Stimulated activated CD4-positive, alpha-beta T cell treated with anti-CD3 and anti-CD28 coated beads, Interleukin-2, amount 100 ng/mL, for 4 hours (primary cell): ENCODE data around the gene HOXB3.
A peak's percentile ranks its signal among the peaks of the same experiment; 100 is the strongest.

ENCODE experiments used
- DNase-seq: peaks from one replicate; pipeline ENCODE4 v3.0.0-alpha.2; 2020; ENCODE audit warnings: low read depth

The HOXB3 gene

DNA sequence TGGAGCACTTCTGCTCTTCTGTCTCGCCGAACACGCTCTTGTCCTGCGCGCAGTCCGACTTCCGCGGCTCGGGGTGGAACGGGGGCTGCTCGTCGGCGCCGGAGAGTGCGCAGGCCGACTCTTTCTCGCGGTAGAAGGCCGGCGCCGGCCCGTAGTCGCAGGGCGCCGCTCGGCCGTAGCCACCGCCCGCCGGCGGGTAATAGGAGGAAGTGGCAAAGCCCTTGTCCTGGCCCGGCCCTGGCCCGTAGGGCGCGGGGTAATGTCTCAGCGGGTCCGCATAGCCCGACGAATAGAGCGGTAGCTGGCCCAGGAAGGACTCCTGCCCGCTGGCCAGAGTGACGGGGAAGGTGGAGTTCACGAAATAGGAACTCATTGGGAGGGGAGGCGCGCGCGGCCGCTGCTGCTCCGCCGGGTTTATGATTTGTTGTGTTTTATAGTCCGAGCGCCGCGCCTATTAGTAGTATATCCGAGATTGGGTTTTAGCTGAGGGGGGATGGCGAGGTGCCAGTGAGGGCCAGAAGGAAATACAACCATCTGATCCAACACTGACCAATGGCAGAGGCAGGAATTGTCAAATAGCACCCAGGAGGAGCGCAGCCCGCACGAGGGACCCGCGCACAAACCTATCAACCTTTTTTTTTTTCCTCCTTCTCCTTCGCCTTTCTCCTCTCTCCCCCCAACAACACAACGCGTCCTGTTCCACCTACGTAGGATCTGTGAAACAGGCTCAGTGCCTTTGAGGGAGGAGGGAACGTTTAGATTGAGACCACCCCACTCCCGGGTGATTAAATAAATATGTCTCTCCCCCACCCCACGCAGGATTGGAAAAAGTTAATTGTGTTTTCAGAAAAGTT, 8.0 kb upstream of the HOXB3 start:
- DNase-seq = no peak

GRCh38 chr17:48597528-48597777, 7.4 kb upstream of the HOXB3 start:
- DNase-seq = no peak

DNA sequence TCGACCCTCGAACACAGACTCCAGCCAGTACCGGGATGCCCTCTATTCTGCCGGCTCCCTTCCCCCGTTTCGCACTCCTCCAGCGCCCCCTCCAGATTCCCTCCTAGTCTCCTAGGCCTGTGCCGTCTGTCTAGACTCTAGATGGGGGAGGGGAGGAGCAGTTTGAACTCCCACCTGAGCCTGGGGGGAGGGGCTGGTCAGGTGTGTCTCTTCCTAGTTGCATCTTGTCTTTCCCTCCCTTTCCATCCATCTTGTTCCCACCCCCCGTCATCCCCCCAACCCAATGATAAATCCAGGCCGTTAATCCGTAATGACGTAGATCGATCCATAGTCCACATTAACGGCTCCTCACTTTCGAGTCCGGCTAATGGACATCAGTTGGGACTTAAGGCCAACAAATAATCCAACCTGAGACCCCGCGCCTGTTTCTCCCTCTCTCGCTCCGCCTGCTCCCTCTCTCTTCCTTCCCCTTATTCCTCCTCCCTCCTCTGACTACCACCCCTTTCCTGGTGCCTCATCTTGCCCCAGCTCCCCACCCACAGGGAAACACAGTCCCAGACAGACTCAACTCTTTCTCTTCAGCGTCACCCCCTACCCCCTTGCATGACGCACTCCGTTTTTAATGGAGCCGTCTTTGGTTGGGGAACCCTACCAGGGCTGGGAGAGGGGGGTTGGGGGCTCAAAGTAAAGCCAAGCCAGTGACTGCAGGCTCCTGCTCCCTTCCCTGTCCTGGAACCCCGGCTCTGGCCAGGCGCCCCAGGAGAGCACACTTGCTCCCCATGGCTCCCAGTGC, 6.9 kb upstream of the HOXB3 start:
- DNase-seq = no peak

DNA sequence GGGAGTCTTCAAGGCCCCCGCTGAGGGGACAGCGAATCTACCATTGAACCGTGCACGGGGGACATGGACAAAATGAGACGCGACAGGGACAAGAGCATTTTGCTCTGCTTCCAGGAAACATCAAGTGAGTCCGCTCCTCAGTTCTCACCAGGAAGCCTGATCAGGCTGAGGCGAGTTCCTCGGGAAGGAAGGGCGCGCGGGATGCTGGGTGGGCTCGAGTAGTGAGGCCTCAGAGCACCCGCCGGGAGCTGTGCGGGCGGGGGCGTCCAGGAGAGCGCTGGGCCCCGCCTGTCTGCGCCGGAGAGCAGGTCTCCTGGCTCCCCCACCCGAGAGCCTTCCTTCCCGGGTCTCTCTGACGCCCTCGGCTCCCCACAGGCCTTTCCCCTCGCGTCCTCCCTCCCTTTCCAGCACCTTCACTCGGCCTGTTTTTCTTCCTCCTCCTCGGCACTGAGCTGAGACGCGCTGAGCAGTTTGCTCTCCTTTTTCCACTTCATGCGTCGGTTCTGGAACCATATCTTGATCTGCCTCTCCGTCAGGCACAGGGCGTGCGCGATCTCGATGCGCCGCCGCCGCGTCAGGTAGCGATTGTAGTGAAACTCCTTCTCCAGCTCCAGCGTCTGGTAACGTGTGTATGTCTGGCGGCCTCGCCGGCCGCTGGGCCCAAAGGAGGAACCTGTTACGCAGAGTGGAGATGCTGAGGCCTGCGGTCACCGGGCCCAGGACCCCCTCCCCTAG, 6.1 kb upstream of the HOXB3 start:
- DNase-seq = no peak

- no peak for DNase-seq
Measured at GRCh38 chr17:48595278-48595999, 5.4 kb upstream of the HOXB3 start.

DNA sequence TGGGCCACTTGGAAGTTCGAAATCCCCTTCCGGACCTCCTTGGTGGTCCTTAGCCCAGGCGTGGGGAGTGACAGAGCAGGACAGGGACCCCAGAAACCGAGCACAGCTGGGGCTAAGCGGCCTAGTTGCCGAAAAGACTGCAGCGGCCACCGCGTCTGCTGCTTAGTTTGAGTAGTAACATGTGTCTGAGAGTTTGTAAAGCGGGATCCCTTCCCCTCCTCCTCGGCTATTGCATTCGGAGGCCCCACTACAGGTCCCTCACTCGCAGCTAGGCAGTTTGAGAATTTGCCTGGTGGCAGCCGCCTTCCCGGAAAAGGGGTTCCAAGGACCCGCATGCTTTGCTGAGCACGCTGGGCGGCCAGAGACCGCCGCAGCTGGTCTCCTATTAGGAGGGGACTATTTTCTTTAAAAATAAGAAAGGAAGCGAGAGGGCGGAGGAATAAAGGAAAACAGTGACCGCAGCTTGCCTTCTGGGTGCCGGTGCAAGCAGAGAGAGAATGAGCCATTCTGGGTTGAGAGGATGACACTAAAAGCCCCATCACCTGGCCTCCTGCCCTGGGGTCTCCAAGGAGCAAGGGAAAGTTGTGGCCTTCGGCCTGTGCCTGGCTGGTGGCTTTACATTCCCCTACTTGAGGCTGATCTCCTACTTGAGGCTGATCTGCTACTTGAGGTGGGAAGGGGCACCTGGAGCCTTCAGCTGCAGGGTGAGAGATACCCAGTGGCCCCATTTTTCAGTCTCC, 4.7 kb upstream of the HOXB3 start:
- DNase-seq = no peak

DNA sequence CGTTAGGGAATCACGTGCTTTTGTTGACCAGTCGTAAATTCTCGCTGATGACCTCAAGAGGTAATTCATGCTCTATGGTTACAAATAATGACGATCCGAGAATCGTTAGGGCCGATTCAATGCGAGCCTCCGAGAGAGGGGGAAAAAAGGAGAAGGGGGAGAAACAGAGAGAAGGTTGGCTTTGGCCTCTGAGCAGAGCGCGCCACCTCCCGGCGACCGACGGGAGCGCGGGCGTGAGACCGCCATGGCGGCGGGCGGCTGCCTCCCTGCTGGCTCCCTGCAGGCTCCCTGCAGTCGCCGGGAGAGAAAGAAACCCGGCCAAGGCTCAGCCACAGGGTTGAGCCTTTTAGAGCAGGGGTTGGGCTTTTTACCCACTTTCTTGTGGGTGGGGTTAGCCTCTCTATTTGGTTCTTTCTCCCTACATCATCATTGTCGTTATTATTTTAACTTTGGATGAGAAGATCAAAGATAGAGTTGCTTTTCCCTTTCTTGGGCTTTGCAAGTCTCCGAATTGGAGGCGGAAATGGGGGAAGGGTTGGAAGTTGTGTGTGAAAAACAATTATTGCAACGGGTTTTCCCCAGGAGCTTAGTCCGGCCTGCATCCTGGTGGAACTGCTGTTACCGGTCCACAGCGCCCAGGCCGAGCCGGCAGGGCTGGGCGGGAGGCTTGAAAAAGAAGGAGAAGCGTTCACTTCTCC, 3.9 kb upstream of the HOXB3 start:
- peak; percentile 67 for DNase-seq

GRCh38 chr17:48593126-48593829, 3.2 kb upstream of the HOXB3 start, which contains the start of gene HOXB5:
TSS of gene HOXB5 (minus strand) at chr17:48593779. CDS start at chr17:48593682, 97 bp downstream.
- DNase-seq = no peak

DNA sequence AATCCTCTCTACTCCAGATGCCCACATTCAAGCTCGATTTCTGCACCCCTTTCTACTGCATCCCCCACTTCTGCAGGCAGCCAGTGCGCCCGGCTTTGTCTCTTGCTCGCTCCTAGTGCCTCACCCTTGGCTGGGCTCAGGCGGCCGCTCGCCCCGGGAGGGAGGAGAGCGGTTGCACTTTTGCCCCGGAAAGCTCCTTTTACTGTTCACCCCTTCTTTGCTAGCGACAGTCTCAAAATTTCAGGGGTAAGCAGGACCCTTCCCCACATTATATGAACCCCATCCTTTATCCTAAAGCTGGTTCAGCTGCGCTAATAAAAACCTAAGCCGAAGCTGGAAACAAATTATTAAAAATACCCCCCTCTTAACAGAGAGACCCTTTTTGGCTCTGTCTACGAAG, 2.5 kb upstream of the HOXB3 start:
- DNase-seq = no peak

GRCh38 chr17:48592057-48592514, 2.0 kb upstream of the HOXB3 start:
- DNase-seq = no peak

DNA sequence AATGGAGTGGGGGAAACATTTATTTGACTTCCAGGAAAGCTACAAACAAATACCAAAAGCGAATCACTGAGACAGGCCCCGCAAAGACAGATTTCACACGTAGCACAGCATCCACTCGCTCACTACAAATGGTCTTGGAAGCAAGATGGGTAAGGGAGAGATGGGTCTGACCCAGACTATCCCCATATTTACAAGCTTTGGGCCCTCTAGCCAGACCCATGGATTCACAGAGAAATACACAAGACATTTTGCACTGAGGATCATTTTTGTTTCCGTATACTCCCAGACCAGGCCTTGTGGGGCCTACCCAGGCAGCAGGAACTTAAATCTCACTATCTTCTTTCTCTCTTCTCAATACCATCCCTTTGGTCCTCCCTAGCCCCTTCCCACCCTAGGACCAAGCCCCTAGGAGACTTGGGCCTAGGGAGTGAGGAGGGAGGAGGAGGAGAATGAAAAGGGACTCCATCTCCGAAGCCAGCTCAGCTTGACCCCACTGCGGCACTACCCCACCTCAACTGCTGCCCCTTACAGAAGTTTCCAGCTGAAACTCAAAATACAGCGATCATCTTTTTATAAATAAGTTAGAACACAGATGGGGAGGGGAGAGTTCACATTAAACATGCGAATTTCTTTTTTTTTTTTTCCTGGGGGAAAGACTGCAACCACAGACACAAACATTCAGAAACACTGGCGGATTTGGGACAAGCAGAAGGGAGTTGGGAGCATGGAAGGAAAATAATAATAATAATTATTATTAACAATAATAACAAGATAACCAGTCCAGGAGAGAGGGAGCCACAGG, 1.4 kb upstream of the HOXB3 start:
- no peak for DNase-seq

GRCh38 chr17:48590607-48591161, 643 bp upstream of the HOXB3 start:
- DNase-seq = no peak

- DNase-seq = no peak
Measured at GRCh38 chr17:48589060-48589830, 796 bp downstream of the HOXB3 start.

DNA sequence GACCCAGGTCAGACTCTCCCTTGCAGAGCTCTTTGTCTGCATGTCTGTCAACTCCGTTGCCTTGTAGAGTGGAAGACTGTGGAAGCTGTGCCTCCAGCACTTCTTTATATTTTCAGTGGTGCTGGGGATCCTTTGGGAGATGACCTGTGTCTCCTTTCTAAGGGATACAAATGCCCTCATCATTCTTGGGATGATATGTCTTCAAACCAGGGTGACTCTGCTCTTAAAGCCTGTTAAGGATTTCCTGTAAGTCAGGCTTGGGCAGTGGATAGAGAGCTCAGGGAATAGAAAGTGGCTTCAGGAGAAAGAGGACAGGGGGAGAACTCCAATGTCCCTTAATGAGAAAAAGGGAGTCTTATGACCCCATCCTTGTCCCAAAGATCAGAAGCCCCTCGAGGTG, 1.5 kb downstream of the HOXB3 start:
- no peak for DNase-seq

DNA sequence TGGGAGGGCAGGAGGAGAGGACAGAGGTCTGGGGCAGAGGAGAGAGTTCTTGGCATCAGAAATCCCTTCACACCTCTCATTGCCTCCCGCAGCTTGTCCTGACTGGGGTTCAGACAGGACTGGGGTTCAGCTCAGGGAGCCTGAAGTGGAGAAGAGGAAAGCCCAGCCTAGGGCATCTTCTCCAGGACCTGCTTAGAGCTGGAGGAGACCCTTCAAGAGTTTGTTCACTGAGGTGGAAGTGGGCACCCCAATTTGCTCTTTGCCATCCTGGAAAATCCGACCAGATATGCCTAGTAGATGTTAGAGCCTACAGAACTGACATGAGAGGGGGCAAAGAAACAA, 2.0 kb downstream of the HOXB3 start:
- no peak for DNase-seq

DNA sequence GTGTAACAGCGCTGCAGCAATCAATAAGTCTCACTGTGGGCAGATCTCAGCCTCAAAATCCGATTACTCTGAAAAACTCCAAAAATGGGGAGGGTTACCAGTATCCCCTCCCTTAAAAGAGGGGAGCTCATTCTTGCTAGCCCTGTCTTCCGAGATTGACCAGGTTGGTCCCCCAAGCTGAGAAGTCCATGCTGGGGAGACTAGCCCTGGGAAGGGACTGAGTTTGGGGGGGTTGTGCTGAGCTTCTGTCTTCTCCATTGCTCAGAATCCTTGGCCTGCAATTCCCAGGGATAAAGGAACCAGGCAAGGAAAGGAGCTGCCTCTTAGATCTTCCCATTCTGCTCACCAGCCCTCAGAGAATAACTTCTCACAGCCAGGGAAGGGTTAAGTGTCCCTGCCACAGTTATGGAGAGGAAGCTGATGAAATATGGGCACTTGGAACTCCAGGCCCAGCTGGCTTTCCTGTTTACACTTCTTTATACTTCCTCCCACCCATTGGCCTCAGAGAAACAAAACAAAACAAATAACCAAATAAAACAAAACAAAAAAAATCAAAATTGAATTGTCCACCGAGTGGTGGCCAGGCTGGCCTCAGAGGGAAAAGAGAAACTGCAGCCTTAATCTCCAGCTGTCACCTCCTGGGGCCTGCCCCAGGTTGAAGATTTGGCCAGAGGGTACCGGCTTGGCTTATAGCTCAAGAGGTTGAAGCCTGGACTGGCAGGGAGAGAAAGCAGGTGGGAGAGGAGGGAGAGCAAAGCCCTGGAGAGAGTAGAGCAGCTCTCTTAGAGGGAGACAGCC, 2.6 kb downstream of the HOXB3 start:
- no peak for DNase-seq
